K562 (cell line): Measurements from ENCODE around the gene RFESD. TPM values are rescaled to one million over a fixed set of nuclear protein-coding genes. Genes with fewer than 3 reads are reported as not detected.

Source experiments
- ATAC-seq: fragments of 200-7000 bp; cut with Tn5 transposase; 3 replicates; pipeline ENCODE4 v1.9.1; 2020; ENCODE audit warnings: moderate library complexity
- BruUV-seq: library from RNA; stranded (reverse); fragments of 400-500 nt; replicated peaks from 2 replicates; lab custom pipeline; 2021; lab: Mats Ljungman, UMichigan
- CTCF ChIA-PET: fragments of 300-600 bp; formaldehyde crosslinking; extraction: SDS; loops from one replicate; lab custom pipeline; 2021; ENCODE audit warnings: low intra/inter-chr PET ratio; lab: Yijun Ruan, JAX
- POLR2A ChIA-PET: fragments of 300-600, 350-650 bp; sonication (Branson Sonifier 250); formaldehyde crosslinking; extraction: SDS; loops from one replicate; lab custom pipeline; 2021; ENCODE audit warnings: antibody characterized with exemption, inconsistent platforms; lab: Yijun Ruan, JAX
- DNase-seq, 4 experiments: peaks; one replicate each; pipeline versions ENCODE4 v3.0.0 to v3.0.0-alpha.2; 2011 to 2018; ENCODE audit warnings: low spot score in 3 of 4, mixed read lengths in 3 of 4; ENCODE audit errors: extremely low read depth in 1 of 4
- FAIRE-seq: peaks from 2 replicates; lab custom pipeline; 2011; peaks lifted over from hg19 to GRCh38; lab: Jason Lieb, UNC
- H2AFZ ChIP-seq: 2 replicates; pipeline ENCODE4 v1.6.0; 2011; ENCODE audit warnings: low read depth, low read length, control low read depth, inconsistent platforms
- H3K27ac ChIP-seq: fragments of 200-600 bp; 3 replicates; pipeline ENCODE4 v1.8.0; 2011; ENCODE audit warnings: low read depth, mild to moderate bottlenecking, control low read depth, inconsistent platforms, low read length, moderate library complexity, mixed read lengths; ENCODE audit errors: extremely low read depth
- H3K27me3 ChIP-seq, 2 experiments: fragments of 300-600 bp in 1 of 2; 2 replicates in 1 of 2; 3 replicates in 1 of 2; pipeline versions ENCODE4 v1.6.0 to v1.8.0; 2011; ENCODE audit warnings: inconsistent platforms in 2 of 2, low read length in 2 of 2, mild to moderate bottlenecking in 1 of 2, mixed read lengths in 1 of 2, moderate library complexity in 1 of 2; ENCODE audit not compliant: control insufficient read depth in 2 of 2, insufficient read depth in 2 of 2
- H3K36me3 ChIP-seq: fragments of 300-600 bp; 3 replicates; pipeline ENCODE4 v1.8.0; 2011; ENCODE audit warnings: mild to moderate bottlenecking, low read length, inconsistent platforms; ENCODE audit not compliant: control insufficient read depth, insufficient read depth
- H3K4me1 ChIP-seq, 2 experiments: fragments of 200-600 bp in 1 of 2; replicated peaks in 1 of 2; 2 replicates in 1 of 2; 3 replicates in 1 of 2; pipeline versions ENCODE4 v1.5.1 to v1.8.0; 2011; ENCODE audit warnings: inconsistent platforms in 2 of 2, low read length in 2 of 2, mild to moderate bottlenecking in 1 of 2, mixed read lengths in 1 of 2, moderate library complexity in 1 of 2; ENCODE audit not compliant: control insufficient read depth in 2 of 2, insufficient read depth in 2 of 2
- H3K4me2 ChIP-seq: 2 replicates; pipeline ENCODE4 v1.6.1; 2011; ENCODE audit warnings: low read length, control low read depth, inconsistent platforms, mixed read lengths; ENCODE audit not compliant: insufficient read depth
- H3K4me3 ChIP-seq: fragments of 200-600 bp; sonication (generic), shearing (Covaris generic); 2 replicates; pipeline ENCODE4 v1.5.1; 2016; ENCODE audit warnings: control low read depth, inconsistent platforms
- H3K79me2 ChIP-seq: fragments of 200-600 bp; 3 replicates; pipeline ENCODE4 v1.8.0; 2011; ENCODE audit warnings: low read length, inconsistent platforms; ENCODE audit not compliant: control insufficient read depth, insufficient read depth
- H3K9ac ChIP-seq, 2 experiments: 2 replicates each; pipeline versions ENCODE4 v1.6.0 to v1.6.1; 2011; ENCODE audit warnings: low read depth in 2 of 2, low read length in 2 of 2, control low read depth in 1 of 2, inconsistent platforms in 1 of 2, mild to moderate bottlenecking in 1 of 2, mixed read lengths in 1 of 2; ENCODE audit not compliant: insufficient read depth in 1 of 2
- H3K9me1 ChIP-seq: one replicate; pipeline ENCODE4 v1.6.0; 2011; ENCODE audit warnings: inconsistent platforms, mild to moderate bottlenecking, low read length, moderate library complexity; ENCODE audit not compliant: control insufficient read depth, insufficient read depth
- H3K9me3 ChIP-seq: replicated peaks from 2 replicates; pipeline ENCODE4 v1.5.1; 2011; ENCODE audit warnings: low read depth, low read length, inconsistent platforms; ENCODE audit not compliant: control insufficient read depth, insufficient read depth
- H4K20me1 ChIP-seq: replicated peaks from 2 replicates; pipeline ENCODE4 v1.6.1; 2011; ENCODE audit warnings: low read length, inconsistent platforms, mixed read lengths; ENCODE audit not compliant: control insufficient read depth, insufficient read depth
- ATF3 ChIP-seq, 2 experiments: fragments of 450-650 bp in 1 of 2; sonication (generic) in 1 of 2; formaldehyde crosslinking in 1 of 2; IDR thresholded peaks in 1 of 2; conservative IDR thresholded peaks in 1 of 2; 2 replicates each; pipeline versions ENCODE4 v1.6.1 to v1.8.1; 2016 to 2023; ENCODE audit warnings: mild to moderate bottlenecking in 2 of 2, moderate library complexity in 2 of 2, inconsistent platforms in 1 of 2, missing genetic modification reagents in 1 of 2
- CEBPB ChIP-seq: fragments of 450-650 bp; IDR thresholded peaks from 2 replicates; pipeline ENCODE4 v1.6.1; 2016; ENCODE audit warnings: missing genetic modification characterization, missing compliant biosample characterization
- CEBPG ChIP-seq, 3 experiments: fragments of 200-800 bp in 1 of 3; sonication (Bioruptor generic) in 1 of 3; sonication (generic) in 1 of 3; formaldehyde crosslinking in 1 of 3; IDR thresholded peaks in 2 of 3; conservative IDR thresholded peaks in 1 of 3; 2 replicates each; pipeline versions ENCODE4 v1.6.1 to v1.8.0; 2016 to 2022; ENCODE audit warnings: missing compliant biosample characterization in 2 of 3, missing genetic modification characterization in 2 of 3, mild to moderate bottlenecking in 1 of 3, missing genetic modification reagents in 1 of 3
- DMBX1 ChIP-seq: fragments of 250-450 bp; sonication (Bioruptor Pico); IDR thresholded peaks from 2 replicates; pipeline ENCODE4 v1.8.0; 2022; ENCODE audit warnings: inconsistent platforms, mild to moderate bottlenecking, moderate library complexity, borderline replicate concordance
- WGBS: fragments of 100-300 bp; shearing (Covaris generic); methylation state at CpG from one replicate; pipeline ENCODE4 v1.1.6; 2016; ENCODE audit warnings: low coverage, mixed read lengths; ENCODE audit not compliant: insufficient coverage; ENCODE audit errors: missing lambda C conversion rate; 5-methylcytosine and 5-hydroxymethylcytosine counted together
- in situ Hi-C: fragments of 300-500 bp; cut with MboI; formaldehyde crosslinking; loops from 4 replicates; pipeline ENCODE4 v1.15.0; 2018; ENCODE audit warnings: inconsistent platforms, mixed read lengths
- intact Hi-C: fragments of 100-400 bp; cut with micrococcal nuclease; formaldehyde crosslinking; loops from 2 replicates; pipeline ENCODE4 v1.14.2; 2022
- polyA plus RNA-seq, 8 experiments: library from polyadenylated mRNA; depleted of rRNA in 4 of 8; stranded (reverse) in 5 of 8; unstranded in 3 of 8; fragments of >200 nt; fragmentation: Nextera tagmentation in 2 of 8; fragmentation: Illumina TruSeq in 1 of 8; extraction: Ambion mirVana in 2 of 8; extraction: Trizol in 1 of 8; gene quantifications; 2 replicates each; pipeline versions ENCODE4 v1.2.1 to v1.2.3, GENCODE V29; 2011 to 2014; ENCODE audit warnings: inconsistent platforms in 1 of 8, missing spikeins in 1 of 8
- total RNA-seq, 7 experiments: library from RNA; depleted of rRNA in 6 of 7; stranded (reverse); fragments of >200 nt in 6 of 7; fragmentation: Illumina TruSeq in 2 of 7; extraction: Trizol in 2 of 7; gene quantifications; 2 replicates each; pipeline versions ENCODE4 v1.2.1 to v1.2.3, GENCODE V29; 2011 to 2021; ENCODE audit warnings: low replicate concordance in 1 of 7

Gene RFESD
- total and polyA plus RNA-seq, 9 of the 15 experiments (the other 6 are each of a cell fraction or from before 2014, with no cell fraction given) = 62.3 to 600 (median 140) TPM

- intact Hi-C loops (no loop called here), in situ Hi-C loops (no loop called here)
- WGBS = 49% methylated on average over 3 of the region's 3 CpGs
- ChIA-PET CTCF (no interaction called here), POLR2A (interaction anchor here (0.7 to 2.8 kb wide), 4 partner anchors 24 to 369 kb away, joined by 3 to 14 read pairs (median 4); partner anchors contain the start of gene RHOBTB3)
- no peak for DNase-seq
- Histone ChIP-seq H3K27ac (no peak overlapping the region), H3K9ac (no peak overlapping the region), H3K4me1 (peaks cover 3 to 23% of the 10 kb centered on the region in 2 experiments; a peak in 3 of 5 replicates), H3K9me3 (no peaks in the 10 kb centered on the region), H3K4me3 (no peak overlapping the region), H3K9me1 (no peaks in the 10 kb centered on the region), H3K36me3 (no peaks in the 10 kb centered on the region; the same call in 2 of the 3 replicates), H2AFZ (no peak overlapping the region), H3K27me3 (no peaks in the 10 kb centered on the region), H3K79me2 (no peaks in the 10 kb centered on the region), H4K20me1 (no peaks in the 10 kb centered on the region), H3K4me2 (no peak overlapping the region)
- no peak for FAIRE-seq
- ATAC-seq = peak; percentile 49
- 0 out of 2 replicates have a peak, but pooled peaks have one; percentile 15 for TF ChIP-seq CEBPB (tag)
- no peak for TF ChIP-seq DMBX1 (CRISPR knock-in tag)
- peak; percentile 10; the same call in 1 of the 2 replicates for TF ChIP-seq ATF3 (IDR thresholded peaks at IDR 0.05)
- TF ChIP-seq ATF3 (CRISPR knock-in tag; conservative IDR thresholded peaks at IDR 0.05) = no peak
- TF ChIP-seq CEBPG (CRISPR knock-in tag; IDR thresholded peaks at IDR 0.05) = peak; percentile 64
- TF ChIP-seq CEBPG (tag; conservative IDR thresholded peaks at IDR 0.05 in 1 of 2, IDR thresholded peaks at IDR 0.05 in 1 of 2) = peak in 1 of 2 experiments; percentile 38; a peak in 1 of 4 replicates
- no TSS peak for BruUV-seq
Measured at GRCh38 chr5:95673081-95673480, 26.5 kb downstream of the RFESD start.
